ENCODE measurements around the gene MAP3K19. TPM values are rescaled to one million over a fixed set of nuclear protein-coding genes. Genes with fewer than 3 reads are reported as not detected.

MAP3K19 gene, protein sequence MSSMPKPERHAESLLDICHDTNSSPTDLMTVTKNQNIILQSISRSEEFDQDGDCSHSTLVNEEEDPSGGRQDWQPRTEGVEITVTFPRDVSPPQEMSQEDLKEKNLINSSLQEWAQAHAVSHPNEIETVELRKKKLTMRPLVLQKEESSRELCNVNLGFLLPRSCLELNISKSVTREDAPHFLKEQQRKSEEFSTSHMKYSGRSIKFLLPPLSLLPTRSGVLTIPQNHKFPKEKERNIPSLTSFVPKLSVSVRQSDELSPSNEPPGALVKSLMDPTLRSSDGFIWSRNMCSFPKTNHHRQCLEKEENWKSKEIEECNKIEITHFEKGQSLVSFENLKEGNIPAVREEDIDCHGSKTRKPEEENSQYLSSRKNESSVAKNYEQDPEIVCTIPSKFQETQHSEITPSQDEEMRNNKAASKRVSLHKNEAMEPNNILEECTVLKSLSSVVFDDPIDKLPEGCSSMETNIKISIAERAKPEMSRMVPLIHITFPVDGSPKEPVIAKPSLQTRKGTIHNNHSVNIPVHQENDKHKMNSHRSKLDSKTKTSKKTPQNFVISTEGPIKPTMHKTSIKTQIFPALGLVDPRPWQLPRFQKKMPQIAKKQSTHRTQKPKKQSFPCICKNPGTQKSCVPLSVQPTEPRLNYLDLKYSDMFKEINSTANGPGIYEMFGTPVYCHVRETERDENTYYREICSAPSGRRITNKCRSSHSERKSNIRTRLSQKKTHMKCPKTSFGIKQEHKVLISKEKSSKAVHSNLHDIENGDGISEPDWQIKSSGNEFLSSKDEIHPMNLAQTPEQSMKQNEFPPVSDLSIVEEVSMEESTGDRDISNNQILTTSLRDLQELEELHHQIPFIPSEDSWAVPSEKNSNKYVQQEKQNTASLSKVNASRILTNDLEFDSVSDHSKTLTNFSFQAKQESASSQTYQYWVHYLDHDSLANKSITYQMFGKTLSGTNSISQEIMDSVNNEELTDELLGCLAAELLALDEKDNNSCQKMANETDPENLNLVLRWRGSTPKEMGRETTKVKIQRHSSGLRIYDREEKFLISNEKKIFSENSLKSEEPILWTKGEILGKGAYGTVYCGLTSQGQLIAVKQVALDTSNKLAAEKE (N-terminal part only)
- 10 to 100 TPM in 2 of 6 donors, 1 to 10 TPM in 3, under 1 TPM in 1; 0.34 to 45.7 (median 3.5) TPM for total RNA-seq

DNA sequence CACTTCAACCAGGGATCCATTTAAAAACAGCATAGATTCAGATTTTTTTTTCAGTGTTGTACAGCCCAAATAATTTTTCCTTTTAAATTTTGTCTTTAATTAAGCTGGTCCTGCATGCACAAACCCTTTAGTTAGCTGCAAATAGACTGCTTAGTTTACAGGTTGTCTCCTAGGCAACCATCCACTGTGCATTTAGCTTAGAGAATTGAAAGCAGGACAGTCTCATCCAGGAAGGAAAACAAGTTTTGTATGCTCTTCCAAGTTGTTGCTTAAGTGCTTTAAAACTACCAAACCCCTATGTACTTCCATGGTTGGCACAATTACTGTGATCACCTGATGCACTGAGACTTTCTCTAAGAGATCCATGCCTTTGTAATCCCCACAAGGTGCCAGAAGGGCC lies at the start of gene MAP3K19:
MAP3K19 (minus strand) TSS at position 148 of the 400 bp plus-strand sequence. CDS start 22,800 bp downstream, outside the sequence.
- Histone ChIP-seq H3K4me1 (no peaks in the 10 kb centered on the region), H3K4me3 (no peak within 1 kb of the TSS), H3K27me3 (no peaks in the 10 kb centered on the region), H3K27ac (no peak within 1 kb of the TSS), H3K36me3 (no peaks in the 10 kb centered on the region), H3K9me3 (no peaks in the 10 kb centered on the region)
- TF ChIP-seq, protein P1, sequence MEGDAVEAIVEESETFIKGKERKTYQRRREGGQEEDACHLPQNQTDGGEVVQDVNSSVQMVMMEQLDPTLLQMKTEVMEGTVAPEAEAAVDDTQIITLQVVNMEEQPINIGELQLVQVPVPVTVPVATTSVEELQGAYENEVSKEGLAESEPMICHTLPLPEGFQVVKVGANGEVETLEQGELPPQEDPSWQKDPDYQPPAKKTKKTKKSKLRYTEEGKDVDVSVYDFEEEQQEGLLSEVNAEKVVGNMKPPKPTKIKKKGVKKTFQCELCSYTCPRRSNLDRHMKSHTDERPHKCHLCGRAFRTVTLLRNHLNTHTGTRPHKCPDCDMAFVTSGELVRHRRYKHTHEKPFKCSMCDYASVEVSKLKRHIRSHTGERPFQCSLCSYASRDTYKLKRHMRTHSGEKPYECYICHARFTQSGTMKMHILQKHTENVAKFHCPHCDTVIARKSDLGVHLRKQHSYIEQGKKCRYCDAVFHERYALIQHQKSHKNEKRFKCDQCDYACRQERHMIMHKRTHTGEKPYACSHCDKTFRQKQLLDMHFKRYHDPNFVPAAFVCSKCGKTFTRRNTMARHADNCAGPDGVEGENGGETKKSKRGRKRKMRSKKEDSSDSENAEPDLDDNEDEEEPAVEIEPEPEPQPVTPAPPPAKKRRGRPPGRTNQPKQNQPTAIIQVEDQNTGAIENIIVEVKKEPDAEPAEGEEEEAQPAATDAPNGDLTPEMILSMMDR (IDR thresholded peaks at IDR 0.05) = no peak
- TF ChIP-seq EP300 (IDR thresholded peaks at IDR 0.05) (no peak), POLR2A (IDR thresholded peaks at IDR 0.05) (no peak)
- no peak for ATAC-seq (ENCODE audit: low FRiP score in 2 of 2)
- DNase-seq = no peak

DNA sequence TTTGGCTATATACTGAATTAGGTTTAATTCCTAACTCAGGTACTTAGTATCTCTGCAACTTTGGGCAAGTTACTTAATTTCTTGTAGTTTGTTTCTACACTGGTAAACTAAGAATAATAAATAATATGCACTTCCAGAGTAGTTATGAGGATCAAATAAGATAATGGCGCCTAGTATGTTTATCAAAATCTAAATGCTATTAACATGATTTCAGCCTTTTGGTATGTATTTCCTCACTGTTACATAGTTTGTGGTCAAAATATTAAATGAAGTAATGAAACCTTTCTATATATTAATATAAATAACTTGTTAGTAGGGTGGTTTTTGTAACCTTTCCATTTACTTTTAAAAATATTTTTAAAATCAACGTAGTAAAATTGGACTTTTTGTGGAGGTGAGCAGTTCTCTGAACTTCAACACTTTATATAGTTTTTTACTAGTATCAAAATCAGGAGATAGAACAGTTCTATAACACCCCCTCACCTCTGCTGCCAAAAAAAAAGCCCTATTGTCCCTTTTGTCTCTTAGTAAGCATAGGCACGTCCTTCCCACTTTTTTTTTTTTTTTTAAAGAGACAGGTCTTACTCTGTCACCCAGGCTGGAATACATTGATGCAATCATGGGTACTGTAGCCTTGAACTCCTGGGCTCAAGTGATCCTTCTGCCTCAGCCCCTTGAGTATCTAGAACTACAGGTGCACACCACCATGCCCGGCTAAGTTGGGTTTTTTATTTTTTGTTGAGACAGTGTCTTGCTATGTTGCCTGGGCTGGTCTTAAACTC lies 49.6 kb upstream of the MAP3K19 start:
- Histone ChIP-seq H3K4me3 (no peak overlapping the region), H3K4me1 (peaks cover 0 to 4% (median 0%) of the 10 kb centered on the region in 4 donors), H3K9me3 (no peaks in the 10 kb centered on the region), H3K36me3 (peaks cover 0 to 39% (median 8%) of the 10 kb centered on the region in 4 donors), H3K27ac (no peak overlapping the region), H3K27me3 (no peaks in the 10 kb centered on the region)
- DNase-seq (no peak), ATAC-seq (ENCODE audit: low FRiP score in 2 of 2) (no peak)
- 85 to 91% methylated on average over 4 of the region's 4 CpGs for WGBS, 2 donors
- TF ChIP-seq POLR2A (IDR thresholded peaks at IDR 0.05) = no peak
- TF ChIP-seq, protein P1 (IDR thresholded peaks at IDR 0.05) = no peak
- TF ChIP-seq EP300 (IDR thresholded peaks at IDR 0.05) = no peak
- no peak for TF ChIP-seq POLR2AphosphoS5 (IDR thresholded peaks at IDR 0.05)

DNA sequence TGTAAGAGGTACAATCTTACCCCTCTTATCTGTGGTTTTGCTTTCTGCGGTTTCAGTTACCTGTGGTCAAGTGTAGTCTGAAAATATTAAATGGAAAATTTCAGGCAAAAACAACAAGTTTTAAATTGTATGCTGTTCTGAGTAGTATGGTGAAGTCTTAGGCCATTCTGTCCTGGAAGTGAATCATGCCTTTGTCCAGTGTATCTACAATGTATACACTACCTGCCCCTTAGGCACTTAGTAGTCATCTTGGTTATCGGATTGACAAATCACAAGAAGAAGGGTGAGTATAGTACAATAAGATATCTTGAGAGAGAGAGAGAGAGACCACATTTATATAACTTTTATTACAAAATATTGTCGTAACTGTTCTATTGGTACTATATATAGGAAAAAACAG lies 48.3 kb upstream of the MAP3K19 start:
- TF ChIP-seq EP300 (IDR thresholded peaks at IDR 0.05) (no peak), POLR2A (IDR thresholded peaks at IDR 0.05) (no peak), POLR2AphosphoS5 (IDR thresholded peaks at IDR 0.05) (no peak)
- TF ChIP-seq, protein P1 (IDR thresholded peaks at IDR 0.05) = no peak
- Histone ChIP-seq H3K27me3 (no peaks in the 10 kb centered on the region), H3K36me3 (peaks cover 0 to 39% (median 8%) of the 10 kb centered on the region in 4 donors), H3K9me3 (no peaks in the 10 kb centered on the region), H3K27ac (no peak overlapping the region), H3K4me1 (peaks cover 0 to 4% (median 0%) of the 10 kb centered on the region in 4 donors), H3K4me3 (no peak overlapping the region)
- no peak for DNase-seq
- WGBS, 2 donors = 94 to 96% methylated on average over 3 of the region's 3 CpGs
- no peak for ATAC-seq (ENCODE audit: low FRiP score in 2 of 2)

DNA sequence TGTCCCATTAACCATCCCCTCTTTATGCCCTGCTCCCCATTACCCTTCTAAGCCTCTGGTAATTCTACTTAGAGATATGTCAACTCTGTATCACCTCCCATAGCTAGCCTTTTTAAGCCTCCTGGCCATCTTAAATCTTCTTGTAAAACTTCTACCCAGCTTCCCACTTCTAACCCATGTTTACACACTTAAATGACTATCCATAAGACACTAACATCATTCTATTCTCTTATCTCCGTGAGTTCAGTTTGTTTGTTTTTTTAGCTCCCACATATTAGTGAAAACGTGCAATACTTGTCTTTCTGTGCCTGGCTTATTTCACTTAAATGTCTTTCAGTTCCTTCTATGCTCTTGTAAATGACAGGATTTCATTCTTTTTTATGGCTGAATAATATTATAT lies 47.3 kb upstream of the MAP3K19 start:
- TF ChIP-seq POLR2A (IDR thresholded peaks at IDR 0.05) (no peak), EP300 (IDR thresholded peaks at IDR 0.05) (no peak), POLR2AphosphoS5 (IDR thresholded peaks at IDR 0.05) (no peak)
- TF ChIP-seq, protein P1 (IDR thresholded peaks at IDR 0.05) = no peak
- ATAC-seq (ENCODE audit: low FRiP score in 2 of 2) = no peak
- WGBS, 2 donors = 88 to 89% methylated on average over 2 of the region's 2 CpGs
- no peaks in the 10 kb centered on the region for H3K9me3 ChIP-seq
- H3K4me1 ChIP-seq = no peaks in the 10 kb centered on the region
- no peak overlapping the region for H3K4me3 ChIP-seq
- H3K36me3 ChIP-seq = peaks cover 0 to 39% (median 8%) of the 10 kb centered on the region in 4 donors
- H3K27me3 ChIP-seq = no peaks in the 10 kb centered on the region
- no peak for DNase-seq
- H3K27ac ChIP-seq = no peak overlapping the region
